Measurements from ENCODE around the gene EPHB2.

- TF ChIP-seq, protein P1, sequence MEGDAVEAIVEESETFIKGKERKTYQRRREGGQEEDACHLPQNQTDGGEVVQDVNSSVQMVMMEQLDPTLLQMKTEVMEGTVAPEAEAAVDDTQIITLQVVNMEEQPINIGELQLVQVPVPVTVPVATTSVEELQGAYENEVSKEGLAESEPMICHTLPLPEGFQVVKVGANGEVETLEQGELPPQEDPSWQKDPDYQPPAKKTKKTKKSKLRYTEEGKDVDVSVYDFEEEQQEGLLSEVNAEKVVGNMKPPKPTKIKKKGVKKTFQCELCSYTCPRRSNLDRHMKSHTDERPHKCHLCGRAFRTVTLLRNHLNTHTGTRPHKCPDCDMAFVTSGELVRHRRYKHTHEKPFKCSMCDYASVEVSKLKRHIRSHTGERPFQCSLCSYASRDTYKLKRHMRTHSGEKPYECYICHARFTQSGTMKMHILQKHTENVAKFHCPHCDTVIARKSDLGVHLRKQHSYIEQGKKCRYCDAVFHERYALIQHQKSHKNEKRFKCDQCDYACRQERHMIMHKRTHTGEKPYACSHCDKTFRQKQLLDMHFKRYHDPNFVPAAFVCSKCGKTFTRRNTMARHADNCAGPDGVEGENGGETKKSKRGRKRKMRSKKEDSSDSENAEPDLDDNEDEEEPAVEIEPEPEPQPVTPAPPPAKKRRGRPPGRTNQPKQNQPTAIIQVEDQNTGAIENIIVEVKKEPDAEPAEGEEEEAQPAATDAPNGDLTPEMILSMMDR (conservative IDR thresholded peaks at IDR 0.05; ENCODE audit: low read length) = no peak
- no peak for TF ChIP-seq EZH2phosphoT487 (IDR thresholded peaks at IDR 0.05; ENCODE audit: borderline replicate concordance, low read depth, low read length)
Observed at GRCh38 chr1:22918644-22919043, 208.0 kb downstream of the EPHB2 start.
